Cerebellar cortex (tissue), 1 donor: ENCODE measurements around the gene C2CD3.
"Not testable (repeated sequence)": the region's sequence is repeated elsewhere in the genome, so short reads cannot be mapped to it uniquely, and the experiment has no call there.

Experiments used
- DNase-seq: peaks from one replicate; pipeline ENCODE4 v3.0.0-alpha.2; 2015; ENCODE audit warnings: low spot score

The C2CD3 gene

DNA sequence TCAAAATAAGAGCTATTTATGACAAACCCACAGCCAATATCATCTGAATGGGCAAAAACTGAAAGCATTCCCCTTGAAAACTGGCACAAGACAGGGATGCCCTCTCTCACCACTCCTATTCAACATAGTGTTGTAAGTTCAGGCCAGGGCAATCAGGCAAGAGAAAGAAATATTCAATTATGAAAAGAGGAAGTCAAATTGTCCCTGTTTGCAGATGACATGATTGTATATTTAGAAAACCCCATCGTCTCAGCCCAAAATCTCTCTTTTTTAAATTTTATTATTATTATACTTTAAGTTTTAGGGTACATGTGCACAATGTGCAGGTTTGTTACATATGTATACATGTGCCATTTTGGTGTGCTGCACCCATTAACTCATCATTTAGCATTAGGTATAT is 107.2 kb downstream of the C2CD3 start:
- not testable (repeated sequence) for DNase-seq

DNA sequence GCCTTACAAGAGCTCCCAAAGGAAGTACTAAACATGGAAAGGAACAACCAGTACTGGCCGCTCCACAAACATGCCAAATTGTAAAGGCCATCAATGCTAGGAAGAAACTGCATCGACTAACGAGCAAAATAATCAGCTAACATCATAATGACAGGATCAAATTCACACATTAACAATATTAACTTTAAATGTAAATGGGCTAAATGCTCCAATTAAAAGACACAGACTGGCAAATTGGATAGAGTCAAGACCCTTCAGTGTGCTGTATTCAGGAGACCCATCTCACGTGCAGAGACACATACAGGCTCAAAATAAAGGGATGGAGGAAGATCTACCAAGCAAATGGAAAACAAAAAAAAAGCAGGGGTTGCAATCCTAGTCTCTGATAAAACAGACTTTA is 109.2 kb downstream of the C2CD3 start:
- not testable (repeated sequence) for DNase-seq

DNA sequence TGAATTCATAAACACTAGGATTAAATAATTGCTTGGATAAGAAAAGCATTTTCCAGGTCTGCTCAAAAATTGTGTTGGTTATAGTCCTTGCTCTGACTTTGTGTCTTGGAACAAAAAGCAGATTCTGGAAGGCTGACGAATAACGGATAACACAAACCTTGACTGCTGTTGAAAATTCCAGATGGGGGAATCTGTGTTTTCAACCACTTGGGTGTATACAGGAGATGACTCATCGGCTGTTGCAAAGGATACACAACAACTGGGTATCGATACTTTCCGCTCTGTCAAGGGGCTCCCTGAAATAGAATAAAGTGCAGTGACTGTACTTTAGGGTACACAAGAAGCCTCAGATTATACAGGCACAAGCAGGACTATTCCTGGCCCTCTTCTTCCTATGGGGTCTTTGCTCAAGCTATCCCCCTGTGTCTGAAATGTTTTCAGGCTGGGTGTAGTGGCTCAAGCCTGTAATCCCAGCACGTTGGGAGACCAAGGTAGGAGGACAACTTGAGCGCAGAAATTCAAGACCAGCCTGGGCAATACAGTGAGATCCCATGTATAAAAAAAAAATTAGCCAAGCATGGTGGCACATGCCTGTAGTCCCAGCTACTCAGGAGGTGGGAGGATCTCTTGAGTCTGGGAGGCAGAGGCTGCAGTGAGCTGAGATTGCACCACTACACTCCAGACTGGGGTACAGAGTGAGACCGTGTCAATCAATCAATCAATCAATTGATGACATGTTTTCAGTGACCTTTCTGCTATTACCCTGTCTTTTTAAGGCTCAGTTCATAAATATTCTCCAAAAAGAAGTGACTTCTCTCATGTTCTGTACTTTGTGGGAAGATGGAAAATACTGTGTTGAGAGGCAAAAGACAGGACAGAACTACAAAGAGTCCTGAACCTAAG is 113.3 kb downstream of the C2CD3 start:
- DNase-seq: no peak

DNA sequence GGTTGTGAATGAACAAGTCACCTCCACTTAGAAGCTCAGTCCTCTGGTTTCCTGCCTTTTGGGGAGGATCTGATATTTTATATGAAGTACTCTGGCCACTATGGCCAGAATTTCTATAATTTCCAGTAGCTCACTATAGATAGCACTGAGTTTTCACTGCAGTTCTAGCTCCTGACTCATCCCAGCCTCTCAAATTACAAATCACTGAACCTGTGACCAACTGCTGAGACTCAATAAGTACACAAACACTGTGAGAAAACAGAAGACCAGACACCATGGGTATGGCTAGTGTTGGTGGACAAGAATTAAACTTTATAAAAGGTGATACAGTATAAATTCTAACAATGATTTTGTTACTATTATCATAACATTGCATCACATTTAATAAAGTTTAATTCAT is 114.9 kb downstream of the C2CD3 start:
- no peak for DNase-seq

DNA sequence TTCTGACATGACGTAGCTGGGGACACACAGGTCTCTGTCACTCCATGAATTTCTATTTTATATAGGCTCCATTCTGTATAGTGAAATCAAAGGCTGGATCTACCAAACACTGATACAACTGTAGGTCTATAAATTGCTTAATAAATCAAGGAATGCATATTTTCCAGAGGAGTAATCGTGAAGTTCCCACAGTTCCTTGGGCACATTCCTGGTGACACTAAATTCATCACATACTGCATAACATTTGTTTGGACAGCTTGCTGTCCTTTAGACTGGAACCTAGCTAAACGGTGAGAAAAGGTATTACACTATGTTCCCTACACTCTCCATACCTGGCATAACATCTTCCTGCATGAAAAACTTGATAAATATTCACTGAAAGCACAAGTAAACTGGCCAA is 120.3 kb downstream of the C2CD3 start:
- no peak for DNase-seq

DNA sequence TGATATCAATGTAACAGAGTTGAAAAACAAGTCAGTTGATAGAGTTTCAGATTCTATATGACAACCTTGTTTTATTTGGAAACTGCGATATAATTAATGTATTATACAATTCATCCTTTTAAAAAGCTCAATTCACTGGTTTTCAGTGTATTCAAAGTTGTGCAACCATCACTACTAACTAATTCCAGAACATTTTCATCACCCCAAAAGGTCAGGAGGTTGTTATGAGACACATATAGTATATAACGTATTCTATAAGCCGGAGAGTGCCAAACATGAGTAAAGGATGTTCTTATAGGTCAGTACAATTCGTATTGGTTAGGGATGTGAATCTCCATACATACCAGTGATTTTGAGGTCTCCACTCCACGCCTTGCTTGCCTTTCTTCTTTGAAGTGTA is 121.8 kb downstream of the C2CD3 start:
- DNase-seq: no peak

DNA sequence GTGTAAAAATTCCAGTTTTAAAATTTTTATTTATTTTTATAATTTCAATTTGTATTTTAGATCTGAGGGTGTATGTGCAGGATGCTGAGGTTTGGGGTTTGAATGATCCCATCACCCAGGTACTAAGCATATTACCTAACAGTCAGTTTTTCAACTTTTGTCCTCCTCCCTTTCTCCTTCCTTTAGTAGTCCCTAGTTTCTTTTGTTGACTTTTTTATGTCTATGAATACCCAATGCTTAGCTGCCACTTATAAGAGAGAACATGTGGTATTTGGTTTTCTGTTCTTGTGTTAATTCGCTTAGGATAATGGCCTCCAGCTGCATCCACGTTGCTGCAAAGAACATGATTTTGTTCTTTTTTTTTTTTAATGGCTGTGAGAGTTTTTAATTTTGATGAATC is 126.3 kb downstream of the C2CD3 start:
- no peak for DNase-seq

DNA sequence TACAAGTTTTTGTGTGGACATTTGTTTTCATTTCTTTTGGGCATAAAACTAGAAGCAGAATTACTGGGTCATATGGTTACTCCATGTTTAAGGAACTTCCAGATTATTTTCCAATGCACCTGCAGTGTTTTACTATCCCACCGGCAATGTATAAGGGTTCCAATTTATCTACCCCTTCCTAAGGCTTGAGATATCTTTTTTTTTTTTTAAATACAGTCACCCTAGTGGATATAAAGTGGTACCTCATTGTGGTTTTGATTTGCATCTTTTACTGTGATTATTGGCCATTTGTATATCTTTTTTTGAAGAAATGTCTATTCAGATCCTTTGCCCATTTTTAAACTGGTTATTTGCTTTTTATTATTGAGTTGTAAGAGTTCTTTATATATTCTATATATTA is 127.4 kb downstream of the C2CD3 start:
- no peak for DNase-seq

DNA sequence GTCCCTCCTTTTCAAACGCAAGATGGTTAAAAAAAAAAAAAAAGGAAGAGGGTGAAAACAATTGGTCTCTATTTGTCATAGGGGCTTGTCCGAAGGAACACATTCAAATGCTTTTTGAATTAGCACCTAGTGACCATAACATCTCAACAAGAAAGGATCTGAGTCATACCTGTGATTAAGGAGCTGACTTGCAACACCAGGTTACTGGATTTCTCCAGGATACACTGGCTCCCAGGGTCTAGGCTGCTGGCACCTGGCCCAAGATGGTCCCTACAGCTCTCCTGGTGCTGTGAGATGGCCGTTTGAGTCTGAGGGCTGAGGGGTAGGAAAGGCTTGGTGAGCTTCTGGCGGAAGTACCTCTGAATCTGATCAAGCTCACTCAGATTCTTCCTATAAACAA is 133.5 kb downstream of the C2CD3 start:
- DNase-seq: no peak

DNA sequence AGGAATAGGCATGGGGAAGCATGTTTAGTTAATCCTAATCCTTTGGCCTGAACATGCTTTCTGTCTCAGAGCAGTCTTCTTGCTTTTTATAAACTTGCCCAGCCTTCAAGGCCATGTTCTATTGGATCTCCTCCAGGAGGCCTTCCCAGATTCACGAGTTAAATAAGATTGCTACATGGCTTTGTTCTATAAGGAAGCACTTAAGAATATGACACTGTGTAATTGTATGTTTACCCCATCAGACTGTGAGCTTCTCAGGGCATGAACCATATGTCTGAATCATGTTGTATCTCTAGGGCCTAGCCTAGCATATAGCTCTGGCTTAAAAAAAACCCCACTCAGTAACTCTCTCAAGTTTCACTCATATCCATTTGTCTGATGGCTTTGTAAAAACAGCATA is 135.5 kb downstream of the C2CD3 start:
- DNase-seq: no peak

DNA sequence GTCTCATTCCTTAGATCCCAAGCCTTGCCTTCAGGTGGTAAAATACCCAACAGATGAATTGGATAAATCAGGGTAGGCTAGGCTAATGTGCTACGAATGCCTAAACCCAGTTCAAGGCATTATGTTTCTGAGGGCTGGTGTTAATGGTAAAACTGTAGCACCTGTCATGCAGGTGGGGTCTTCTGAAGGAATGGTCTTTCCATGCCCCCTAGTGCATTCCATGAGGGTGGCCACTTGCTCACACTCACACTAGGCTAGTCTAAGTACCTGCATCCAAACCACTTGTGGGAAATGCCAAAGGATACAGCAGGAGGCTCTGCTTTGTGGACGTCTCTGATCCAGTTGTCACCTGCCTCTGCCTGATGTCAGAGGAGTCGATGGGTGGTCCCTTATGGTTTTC is 137.8 kb downstream of the C2CD3 start:
- no peak for DNase-seq

DNA sequence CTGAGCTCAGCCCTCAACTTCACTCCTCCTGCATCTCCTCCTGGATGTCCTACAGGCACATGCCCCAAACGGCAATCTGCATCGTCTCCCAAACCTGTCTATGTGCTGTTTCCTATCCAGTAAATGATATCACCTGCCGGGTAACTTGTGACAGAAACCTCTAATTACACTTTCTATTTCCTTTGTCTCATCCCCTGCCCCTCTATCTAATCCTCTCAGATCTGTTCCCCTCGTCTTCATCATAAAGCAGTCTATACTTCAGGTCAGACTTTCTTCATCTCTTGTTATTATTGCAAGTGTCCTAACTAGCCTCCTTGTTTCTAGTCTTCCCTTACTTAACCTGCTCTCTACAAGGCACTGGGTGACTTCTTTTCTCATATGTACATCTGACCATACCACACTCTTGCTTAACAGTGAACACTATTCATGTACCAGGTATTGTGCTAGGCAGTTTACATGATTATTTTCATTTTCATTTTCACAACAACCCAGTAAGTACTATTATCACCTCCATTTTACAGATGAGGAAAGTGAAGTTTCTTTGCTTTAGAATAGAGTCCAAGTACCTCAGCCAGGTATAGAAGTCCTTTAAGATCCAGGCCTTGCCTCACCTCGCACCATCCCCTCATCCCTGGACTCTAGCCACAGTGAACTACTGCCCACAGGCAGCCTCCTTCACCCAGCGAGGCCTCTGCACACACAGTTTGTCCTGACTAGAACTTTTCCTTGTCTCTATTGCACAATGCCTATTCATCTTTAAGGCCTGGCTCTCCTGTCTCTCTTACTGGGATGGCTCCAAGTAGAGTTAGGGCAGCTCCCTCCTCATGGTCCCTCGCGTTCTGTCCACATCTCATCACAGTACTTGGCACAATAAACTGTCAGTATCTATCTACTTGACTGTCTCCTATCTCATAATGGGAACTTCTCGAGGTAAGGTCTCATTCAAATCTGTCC is 139.8 kb downstream of the C2CD3 start:
- DNase-seq: no peak

DNA sequence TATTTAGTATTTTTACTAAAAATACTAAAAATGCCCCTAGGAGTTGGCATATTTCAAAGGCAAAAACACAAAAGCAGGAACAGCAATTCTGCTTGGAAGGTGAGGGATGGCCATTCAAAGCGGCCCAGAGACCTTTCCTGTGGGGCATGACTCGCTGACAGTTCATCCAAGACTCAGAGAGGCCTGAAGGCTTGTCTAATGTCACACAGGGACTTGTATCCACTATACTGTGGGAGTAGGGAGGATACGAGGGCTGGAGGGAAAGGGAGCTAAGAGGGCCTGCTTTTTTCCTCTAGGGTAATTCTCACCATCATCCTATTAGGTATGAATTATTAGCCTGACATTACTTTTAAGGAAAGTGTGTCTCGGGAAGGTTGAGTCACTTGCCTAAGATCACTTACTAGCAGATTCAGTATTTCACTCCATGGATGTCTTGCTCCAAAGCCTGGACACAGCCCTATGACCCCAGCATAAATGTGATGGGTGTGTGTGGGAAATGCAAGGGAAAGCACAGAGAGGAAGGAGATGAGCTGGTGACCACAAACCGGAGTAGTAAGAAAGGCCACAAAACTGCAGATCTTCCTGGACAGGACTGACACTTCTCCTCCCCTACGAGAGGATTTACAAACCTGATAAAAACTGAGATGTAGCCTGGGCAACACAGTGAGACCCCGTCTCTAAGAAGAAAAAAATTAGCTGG is 145.2 kb downstream of the C2CD3 start:
- no peak for DNase-seq

DNA sequence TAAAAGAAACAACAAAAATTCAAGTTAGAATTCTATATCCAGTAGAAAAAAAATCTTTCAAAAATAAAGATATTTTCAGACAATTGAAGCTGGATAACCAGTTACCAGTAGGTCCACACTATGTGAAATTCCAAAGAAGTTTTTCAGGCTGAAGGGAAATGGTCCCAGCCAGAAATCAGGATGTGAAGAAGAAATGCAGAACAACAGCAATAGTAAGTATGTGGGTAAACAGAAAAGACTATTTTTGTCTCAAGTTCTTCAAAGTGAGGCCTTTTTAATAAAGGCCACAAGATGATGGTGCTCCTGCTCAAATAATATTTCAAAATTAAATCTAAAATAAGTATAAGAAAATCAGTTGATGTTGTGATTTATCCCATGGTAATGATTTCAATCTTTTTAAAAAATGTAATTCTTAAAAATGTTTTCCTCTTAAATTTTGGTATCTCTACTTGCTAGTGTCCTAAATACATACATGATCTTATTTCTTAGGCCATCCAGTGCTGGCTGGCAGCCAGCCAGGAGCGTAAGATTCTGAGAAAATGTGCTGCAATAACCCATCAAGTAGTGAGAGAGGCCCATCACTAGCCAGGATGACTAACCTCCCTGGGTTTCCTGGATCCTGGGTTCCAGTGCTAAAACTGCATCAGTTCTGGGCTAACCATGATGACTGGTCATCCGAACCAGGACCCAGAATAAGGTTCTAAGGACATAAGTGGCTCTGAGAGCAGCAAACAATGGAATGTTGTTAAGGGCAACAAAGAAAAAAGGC is 146.4 kb downstream of the C2CD3 start:
- DNase-seq: no peak

DNA sequence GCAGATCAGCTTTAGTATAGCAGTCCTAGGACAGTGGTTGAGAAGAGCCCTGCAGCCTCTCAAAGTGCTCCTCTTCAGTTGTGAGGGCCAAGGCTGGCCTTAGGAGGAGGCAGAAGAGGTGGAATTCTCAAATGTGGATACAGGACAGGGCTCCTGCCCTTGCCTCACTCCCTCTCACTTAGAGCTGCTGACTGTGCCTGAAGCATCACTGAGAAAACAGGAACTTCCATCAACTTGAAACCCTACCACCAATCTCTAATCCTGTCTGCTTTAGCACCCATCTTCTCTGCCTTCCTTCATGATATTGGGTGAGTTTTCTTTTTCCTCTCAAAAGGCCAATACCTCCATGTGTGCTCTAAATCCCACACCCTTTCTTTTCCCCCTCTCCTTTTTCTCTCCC is 147.5 kb downstream of the C2CD3 start:
- no peak for DNase-seq

DNA sequence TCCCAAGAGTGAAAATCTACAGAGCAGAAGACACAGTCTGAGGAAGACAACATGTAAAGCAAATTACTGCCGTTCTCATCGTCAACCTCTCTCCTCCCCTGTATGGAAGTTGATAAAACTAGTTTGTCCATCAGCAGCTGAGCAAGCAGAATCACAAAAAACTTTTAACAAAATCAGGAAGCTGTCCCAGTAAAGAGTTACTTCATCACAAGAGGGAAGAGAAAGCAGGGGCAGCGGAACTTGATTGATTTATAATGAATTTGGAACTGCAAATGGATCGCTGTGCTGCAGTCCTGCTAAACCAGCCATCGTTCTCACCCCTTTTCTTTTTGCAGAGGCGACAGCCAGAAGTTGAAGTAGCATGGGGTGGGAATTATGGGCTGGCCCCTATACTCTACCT is 148.3 kb downstream of the C2CD3 start:
- DNase-seq: no peak

DNA sequence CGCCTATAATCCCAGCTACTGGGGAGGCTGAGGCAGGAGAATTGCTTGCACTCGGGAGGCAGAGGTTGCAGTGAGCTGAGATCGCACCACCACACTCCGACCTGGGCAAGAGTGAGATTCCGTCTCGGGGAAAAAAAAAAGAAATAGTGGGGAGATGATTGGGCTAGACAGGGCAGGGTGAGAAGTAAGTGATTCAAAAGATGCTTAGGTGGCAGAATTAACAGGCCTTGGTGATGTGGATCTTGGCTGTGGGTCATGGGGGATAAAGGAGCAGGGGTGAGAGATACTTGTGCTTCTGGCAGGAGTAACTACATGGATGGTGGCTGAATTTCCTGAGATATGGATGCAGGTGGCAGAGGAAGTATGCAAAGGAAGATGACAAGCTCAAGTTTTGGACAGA is 148.8 kb downstream of the C2CD3 start:
- no peak for DNase-seq

DNA sequence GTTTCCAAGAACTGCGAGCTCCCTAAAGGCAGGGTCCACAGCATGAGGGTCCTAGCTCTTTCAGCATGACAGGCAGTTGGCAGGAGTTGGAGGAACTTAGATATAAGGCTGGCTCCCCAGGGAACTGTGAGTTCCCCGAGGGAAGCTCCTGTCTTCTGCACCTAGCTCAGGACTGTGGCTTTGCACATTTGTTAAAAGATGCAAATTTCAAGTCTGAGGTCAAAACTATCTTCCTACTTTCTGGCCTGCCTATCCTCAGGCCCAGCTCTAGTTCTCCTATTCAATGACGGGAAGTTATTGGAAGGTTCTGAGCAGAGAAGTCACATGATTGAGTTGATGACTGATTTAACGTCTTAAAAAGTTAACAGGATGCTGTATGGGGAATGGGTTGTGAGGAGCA is 150.3 kb downstream of the C2CD3 start:
- no peak for DNase-seq

DNA sequence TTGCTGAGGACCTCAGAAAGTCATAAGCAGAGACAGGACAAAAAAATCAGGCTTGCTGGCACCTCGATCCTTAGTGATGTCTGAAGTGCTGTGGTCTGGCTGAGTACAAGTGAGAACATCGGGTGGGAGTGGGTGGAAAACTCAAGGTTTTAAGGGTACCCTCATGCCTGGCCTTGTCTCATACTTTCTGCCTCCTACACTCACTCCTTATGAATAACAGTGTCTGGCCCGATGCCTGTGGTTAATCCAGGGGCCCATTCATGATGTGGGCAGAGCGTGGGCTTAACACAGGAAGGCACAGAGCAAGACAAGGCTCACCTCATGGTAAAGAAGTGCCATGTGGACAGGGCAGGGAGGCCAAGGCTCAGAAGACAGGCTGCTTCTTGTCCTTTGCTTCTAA is 150.9 kb downstream of the C2CD3 start:
- no peak for DNase-seq

DNA sequence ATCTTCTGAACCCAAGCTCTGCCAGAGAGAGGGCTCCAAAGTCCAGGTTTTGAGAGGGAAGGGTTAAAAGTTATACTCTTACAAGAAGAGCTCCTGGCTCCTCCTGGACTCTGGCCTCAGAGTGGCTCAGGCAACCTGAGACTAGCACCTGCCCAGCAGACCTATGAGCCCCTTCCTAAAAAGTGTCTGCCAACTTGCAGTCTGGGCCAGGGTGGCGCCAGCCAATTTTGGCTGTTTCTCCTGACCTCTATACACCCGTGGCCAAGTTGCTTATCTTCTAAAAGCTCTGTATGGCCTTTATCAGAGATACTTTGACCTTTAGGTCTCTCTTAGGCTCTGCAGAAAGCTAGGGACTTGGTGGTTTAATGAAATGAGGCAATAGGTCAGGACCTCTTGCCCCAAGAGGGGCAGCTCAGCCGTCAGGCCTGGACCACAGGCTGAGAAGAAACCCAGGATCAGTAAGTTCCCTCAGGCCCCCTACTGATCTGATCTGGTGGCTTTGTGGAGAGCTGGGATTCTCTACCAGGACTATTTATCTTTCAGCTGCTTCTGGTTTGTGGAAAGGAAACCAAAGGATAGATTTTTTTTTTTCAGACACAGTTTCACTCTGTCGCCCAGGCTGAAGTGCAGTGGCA is 151.6 kb downstream of the C2CD3 start:
- no peak for DNase-seq

DNA sequence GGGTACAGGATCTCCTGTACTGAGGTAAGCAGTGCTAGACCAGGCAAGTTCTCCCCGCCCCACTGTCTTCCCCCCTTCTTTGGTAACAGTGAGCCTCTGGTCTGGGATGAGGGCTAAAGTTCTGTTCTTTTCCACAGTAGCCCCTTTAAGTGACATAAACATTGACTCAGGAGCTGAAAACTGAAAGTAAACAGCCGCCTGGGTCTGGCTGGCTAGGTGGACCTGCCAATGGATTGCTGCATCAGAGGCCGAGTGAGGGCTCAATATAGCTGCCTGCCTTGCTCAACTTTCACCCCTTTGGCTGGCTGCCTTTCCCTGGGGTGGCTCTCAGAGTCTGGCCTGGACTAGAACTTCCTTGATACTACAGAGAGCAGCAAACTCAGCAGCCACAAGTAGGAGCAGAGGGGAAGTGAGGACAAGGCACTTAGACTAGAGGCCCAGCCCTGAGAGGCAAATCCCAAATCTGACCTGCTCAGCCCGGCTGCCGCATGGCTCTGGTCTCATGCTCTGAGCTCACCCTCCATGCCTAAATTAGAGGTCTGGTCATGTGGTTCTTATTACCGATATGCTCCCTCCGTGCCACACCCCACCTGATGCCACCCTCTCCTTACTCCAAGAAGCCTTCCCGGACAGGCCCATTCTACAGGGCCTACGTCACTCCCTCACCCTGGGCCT is 152.3 kb downstream of the C2CD3 start:
- no peak for DNase-seq
